ENCODE measurements around the gene WFDC5. TPM values are rescaled to one million over a fixed set of nuclear protein-coding genes. Genes with fewer than 3 reads are reported as not detected.
"Not testable (repeated sequence)": the region's sequence is repeated elsewhere in the genome, so short reads cannot be mapped to it uniquely, and the experiment has no call there.

WFDC5 gene
- total RNA-seq, 3 donors from 2014 or later: not detected

DNA sequence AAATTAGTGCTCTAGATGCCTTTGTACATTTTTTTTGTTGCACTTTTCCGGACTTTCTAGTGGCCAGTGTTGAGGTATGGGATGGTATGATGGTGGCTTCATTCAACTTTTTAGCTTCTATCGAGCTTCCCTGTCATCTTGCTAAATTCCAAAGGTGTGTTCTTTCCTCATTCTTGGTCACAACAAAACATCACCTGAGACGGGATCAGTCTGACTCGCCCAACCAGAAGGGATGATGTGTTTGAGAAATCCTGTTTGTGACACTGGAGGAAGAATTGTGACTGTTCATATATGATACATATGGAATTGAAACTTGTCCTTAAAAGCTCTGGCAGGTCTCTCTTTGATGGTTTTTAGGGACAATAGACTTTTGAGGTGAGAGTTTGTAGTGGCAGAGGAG is 47.9 kb downstream of the WFDC5 start:
- Histone ChIP-seq H3K4me1 (ENCODE audit: low read depth) (peaks cover 3% of the 10 kb centered on the region), H3K9me3 (no peaks in the 10 kb centered on the region), H3K36me3 (ENCODE audit: low read depth) (no peaks in the 10 kb centered on the region), H3K4me3 (no peak overlapping the region)
- intact Hi-C loops (cut with DNase I, micrococcal nuclease): no loop called here
- TF ChIP-seq, protein P1, sequence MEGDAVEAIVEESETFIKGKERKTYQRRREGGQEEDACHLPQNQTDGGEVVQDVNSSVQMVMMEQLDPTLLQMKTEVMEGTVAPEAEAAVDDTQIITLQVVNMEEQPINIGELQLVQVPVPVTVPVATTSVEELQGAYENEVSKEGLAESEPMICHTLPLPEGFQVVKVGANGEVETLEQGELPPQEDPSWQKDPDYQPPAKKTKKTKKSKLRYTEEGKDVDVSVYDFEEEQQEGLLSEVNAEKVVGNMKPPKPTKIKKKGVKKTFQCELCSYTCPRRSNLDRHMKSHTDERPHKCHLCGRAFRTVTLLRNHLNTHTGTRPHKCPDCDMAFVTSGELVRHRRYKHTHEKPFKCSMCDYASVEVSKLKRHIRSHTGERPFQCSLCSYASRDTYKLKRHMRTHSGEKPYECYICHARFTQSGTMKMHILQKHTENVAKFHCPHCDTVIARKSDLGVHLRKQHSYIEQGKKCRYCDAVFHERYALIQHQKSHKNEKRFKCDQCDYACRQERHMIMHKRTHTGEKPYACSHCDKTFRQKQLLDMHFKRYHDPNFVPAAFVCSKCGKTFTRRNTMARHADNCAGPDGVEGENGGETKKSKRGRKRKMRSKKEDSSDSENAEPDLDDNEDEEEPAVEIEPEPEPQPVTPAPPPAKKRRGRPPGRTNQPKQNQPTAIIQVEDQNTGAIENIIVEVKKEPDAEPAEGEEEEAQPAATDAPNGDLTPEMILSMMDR (IDR thresholded peaks at IDR 0.05): no peak
- DNase-seq (no peak), ATAC-seq (no peak)

DNA sequence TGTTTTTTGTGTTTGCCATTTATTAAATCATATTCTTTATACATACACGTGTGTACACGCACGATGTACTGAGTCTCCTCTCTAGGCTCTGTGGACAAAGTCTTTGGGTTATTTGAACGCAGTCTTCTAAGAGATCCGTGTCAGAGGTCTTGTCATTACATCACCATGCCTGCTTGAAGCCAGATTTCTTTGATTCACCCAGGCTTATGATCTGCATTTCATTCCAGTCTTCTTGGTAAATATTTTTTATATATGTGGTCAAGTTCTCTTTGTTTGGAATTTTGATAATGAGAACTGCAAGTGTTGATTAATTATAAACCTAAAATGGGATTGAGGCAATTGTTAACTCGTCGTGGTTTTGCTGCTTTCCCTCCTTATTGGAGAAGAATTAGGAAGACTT is 48.6 kb downstream of the WFDC5 start:
- TF ChIP-seq, protein P1 (IDR thresholded peaks at IDR 0.05): no peak
- DNase-seq: no peak
- no peaks in the 10 kb centered on the region for H3K36me3 ChIP-seq (ENCODE audit: low read depth)
- peaks cover 3% of the 10 kb centered on the region for H3K4me1 ChIP-seq (ENCODE audit: low read depth)
- no peaks in the 10 kb centered on the region for H3K9me3 ChIP-seq
- ATAC-seq: no peak
- intact Hi-C loops (cut with DNase I, micrococcal nuclease): no loop called here
- H3K4me3 ChIP-seq: no peak overlapping the region

DNA sequence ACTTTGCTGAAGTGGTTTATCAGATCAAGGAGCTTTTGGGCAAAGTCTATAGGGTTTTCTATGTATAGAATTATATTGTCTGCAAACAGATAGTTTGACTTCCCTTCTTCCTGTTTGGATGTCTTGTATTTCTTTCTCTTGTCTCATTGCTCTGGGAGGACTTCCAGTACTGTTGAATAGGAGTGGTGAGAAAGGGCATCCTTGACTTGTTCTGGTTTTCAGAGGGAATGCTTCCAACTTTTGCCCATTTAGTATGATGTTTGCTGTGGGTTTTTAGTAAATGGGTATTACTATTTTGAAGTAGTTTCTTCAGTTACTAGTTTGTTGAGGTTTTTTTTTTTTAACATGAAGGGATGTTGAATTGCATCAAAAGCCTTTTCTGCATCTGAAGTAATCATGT is 50.2 kb downstream of the WFDC5 start:
- ATAC-seq (no peak), DNase-seq (no peak)
- H3K4me3 ChIP-seq: no peak overlapping the region
- no peaks in the 10 kb centered on the region for H3K9me3 ChIP-seq
- H3K4me1 ChIP-seq (ENCODE audit: low read depth): peaks cover 3% of the 10 kb centered on the region
- no peaks in the 10 kb centered on the region for H3K36me3 ChIP-seq (ENCODE audit: low read depth)
- TF ChIP-seq, protein P1 (IDR thresholded peaks at IDR 0.05): no peak
- intact Hi-C loops (cut with DNase I, micrococcal nuclease): no loop called here

DNA sequence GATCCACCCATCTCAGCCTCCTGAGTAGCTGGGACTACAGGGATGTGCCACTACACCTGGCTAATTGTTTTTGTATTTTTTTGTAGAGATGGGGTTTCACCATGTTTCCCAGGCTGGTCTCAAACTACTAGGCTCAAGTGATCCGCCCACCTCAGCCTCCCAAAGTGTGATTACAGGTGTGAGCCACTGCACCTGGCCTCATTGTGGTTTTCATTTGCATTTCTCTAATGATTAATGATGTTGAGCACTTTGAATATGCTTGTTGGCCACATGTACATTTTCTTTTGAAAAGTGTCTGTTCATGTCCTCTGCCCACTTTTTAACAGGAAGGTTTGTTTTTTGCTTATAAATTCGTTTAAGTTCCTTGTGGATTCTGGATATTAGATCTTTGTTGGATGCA is 51.9 kb downstream of the WFDC5 start:
- intact Hi-C loops (cut with DNase I, micrococcal nuclease): not testable (repeated sequence)

DNA sequence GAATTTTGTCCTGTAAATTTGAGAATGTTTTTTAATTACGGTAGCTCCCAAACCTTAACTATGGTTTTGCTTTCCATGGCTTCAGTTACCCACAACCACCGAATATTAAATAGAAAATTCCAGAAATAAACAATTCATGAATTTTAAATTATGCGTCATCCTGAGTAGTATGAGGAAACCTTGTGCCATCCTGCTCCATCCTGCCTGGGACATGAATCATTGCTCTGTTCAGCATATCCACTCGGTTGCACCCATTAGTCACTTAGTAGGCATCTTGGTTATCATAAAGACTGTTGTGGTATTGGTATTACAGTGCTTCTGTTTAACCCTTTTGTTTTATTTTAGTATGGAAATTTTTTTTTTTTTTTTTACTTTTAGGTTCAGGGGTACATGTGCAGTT is 53.7 kb downstream of the WFDC5 start:
- intact Hi-C loops (cut with DNase I, micrococcal nuclease): no loop called here
- ATAC-seq: no peak
- H3K4me3 ChIP-seq: no peak overlapping the region
- H3K4me1 ChIP-seq (ENCODE audit: low read depth): peaks cover 6% of the 10 kb centered on the region
- H3K36me3 ChIP-seq (ENCODE audit: low read depth): no peaks in the 10 kb centered on the region
- DNase-seq: no peak
- H3K9me3 ChIP-seq: no peaks in the 10 kb centered on the region
- TF ChIP-seq, protein P1 (IDR thresholded peaks at IDR 0.05): no peak

More for the DNA sequence above, 51.9 kb downstream of the WFDC5 start:
- not testable (repeated sequence) for ATAC-seq; H3K4me1 ChIP-seq (ENCODE audit: low read depth); H3K9me3 ChIP-seq; H3K4me3 ChIP-seq; H3K36me3 ChIP-seq (ENCODE audit: low read depth)
- peak in 1 of 3 donors; percentile 9 for DNase-seq

DNA sequence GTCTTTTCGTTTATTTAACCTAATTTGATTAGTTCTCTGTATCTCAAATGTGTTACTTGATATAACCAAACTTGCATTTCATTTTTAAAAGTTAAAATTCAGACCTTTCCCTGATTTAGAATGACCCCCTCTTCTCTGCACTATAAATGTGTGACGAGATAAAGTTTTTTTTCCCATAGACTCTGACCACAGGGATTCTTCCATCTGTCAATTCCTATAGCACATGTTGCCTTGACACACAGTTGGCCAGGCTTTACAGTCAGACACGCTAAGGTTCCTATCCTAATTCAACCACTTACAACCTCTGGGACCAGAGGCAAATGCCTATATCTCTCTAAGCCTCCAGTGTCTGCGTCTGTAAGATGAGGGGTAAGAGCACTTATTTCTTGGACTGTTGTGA is 54.7 kb downstream of the WFDC5 start:
- DNase-seq: no peak
- Histone ChIP-seq H3K9me3 (no peaks in the 10 kb centered on the region), H3K4me3 (no peak overlapping the region), H3K4me1 (ENCODE audit: low read depth) (peaks cover 6% of the 10 kb centered on the region), H3K36me3 (ENCODE audit: low read depth) (no peaks in the 10 kb centered on the region)
- TF ChIP-seq, protein P1 (IDR thresholded peaks at IDR 0.05): no peak
- ATAC-seq: no peak
- intact Hi-C loops (cut with DNase I, micrococcal nuclease): no loop called here

Other genes with a start within 250 kb of the WFDC5 start
- 100 to 1,000 TPM; 196 to 265 (median 251) TPM for gene YWHAB, start 229.5 kb downstream of the WFDC5 start, total RNA-seq
- gene PABPC1L, start 205.1 kb downstream of the WFDC5 start, total RNA-seq: 10 to 100 TPM; 13.3 to 21.6 (median 18.7) TPM
- 10 to 100 TPM; 10.9 to 15.4 (median 13.3) TPM for gene TOMM34, start 154.8 kb downstream of the WFDC5 start, total RNA-seq
- 10 to 100 TPM; 34.2 to 42.0 (median 36.6) TPM for gene STK4, start 148.7 kb downstream of the WFDC5 start, total RNA-seq
- gene KCNS1, start 14.0 kb downstream of the WFDC5 start, total RNA-seq: under 1 TPM in 2 of 3 donors, not detected in 1; 0.09 to 0.17 TPM
- gene WFDC12, start 9.3 kb upstream of the WFDC5 start, total RNA-seq: not detected
- gene PI3, start 59.7 kb upstream of the WFDC5 start, total RNA-seq: 100 to 1,000 TPM in 2 of 3 donors, 10 to 100 TPM in 1; 86.8 to 399 (median 294) TPM
- not detected for gene SEMG1, start 91.9 kb upstream of the WFDC5 start, total RNA-seq
- gene SEMG2, start 106.2 kb upstream of the WFDC5 start, total RNA-seq: not detected
- gene SLPI, start 139.4 kb upstream of the WFDC5 start, total RNA-seq: 100 to 1,000 TPM in 1 of 3 donors, 10 to 100 TPM in 2; 29.9 to 132 (median 43.3) TPM
- not detected for gene RBPJL, start 191.7 kb upstream of the WFDC5 start, total RNA-seq
- under 1 TPM in 2 of 3 donors, not detected in 1; 0.17 to 0.22 TPM for gene MATN4, start 193.1 kb upstream of the WFDC5 start, total RNA-seq
- 100 to 1,000 TPM; 114 to 145 (median 122) TPM for gene SDC4, start 233.2 kb upstream of the WFDC5 start, total RNA-seq
- 10 to 100 TPM; 37.2 to 41.7 (median 39.9) TPM for gene SYS1, start 248.0 kb upstream of the WFDC5 start, total RNA-seq

Measured in mucosa of descending colon (tissue), 3 donors.